ENCODE data around the gene KCNN2. TPM values are rescaled to one million over a fixed set of nuclear protein-coding genes. Genes with fewer than 3 reads are reported as not detected.

KCNN2 gene
- total and polyA plus RNA-seq, 2 of the 8 experiments (the other 6 are each of a cell fraction or from before 2014, with no cell fraction given) = 13.1 to 18.6 TPM

DNA sequence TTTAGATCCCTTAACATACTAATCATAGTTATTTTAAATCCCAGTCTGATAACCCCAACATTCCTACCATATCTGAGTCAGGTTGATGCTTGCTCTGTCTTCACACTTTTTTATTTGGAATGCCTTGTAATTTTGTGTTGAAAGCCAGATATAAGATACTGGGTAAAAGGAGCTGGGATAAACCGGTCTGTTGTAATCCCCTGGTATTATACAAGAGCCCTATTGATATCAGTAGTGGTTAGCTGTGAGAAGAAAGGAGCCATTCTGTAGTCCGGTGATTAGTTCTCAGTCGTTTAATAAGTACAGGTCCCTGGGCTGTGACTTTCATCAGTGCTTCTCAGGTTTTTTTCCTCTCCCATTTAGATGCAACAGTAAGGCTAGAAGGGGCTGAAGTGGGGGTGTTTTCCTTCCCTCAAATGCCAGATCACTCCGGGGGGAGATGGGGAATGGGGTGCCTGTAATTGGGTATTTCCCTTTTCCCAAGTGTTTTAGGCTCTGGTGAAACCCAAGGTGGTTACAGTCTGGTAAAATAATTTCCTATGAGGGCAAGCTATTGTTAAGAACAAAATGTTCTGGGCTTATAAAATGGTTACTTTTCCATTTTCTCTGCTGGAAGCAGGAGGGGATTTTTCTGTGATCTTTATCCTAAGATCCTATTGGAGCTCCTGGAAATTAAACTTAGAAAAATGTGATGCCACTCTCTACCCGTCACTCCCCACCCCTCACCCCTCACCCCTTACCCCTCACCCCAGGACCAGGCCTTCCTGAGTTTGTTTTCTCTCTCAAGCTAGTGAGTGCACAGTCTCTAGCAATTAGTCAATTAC is 72.7 kb downstream of the KCNN2 start (continued):
- no peak for TF ChIP-seq GABPA (IDR thresholded peaks at IDR 0.05; ENCODE audit: borderline replicate concordance, insufficient read depth, low read length)
- TF ChIP-seq, protein P1, sequence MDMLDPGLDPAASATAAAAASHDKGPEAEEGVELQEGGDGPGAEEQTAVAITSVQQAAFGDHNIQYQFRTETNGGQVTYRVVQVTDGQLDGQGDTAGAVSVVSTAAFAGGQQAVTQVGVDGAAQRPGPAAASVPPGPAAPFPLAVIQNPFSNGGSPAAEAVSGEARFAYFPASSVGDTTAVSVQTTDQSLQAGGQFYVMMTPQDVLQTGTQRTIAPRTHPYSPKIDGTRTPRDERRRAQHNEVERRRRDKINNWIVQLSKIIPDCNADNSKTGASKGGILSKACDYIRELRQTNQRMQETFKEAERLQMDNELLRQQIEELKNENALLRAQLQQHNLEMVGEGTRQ (IDR thresholded peaks at IDR 0.05; ENCODE audit: low read length) = no peak
- TF ChIP-seq TEAD4 (IDR thresholded peaks at IDR 0.05; ENCODE audit: low read depth, low read length) = no peak
- TF ChIP-seq KDM5A (IDR thresholded peaks at IDR 0.05; ENCODE audit: low read length) = no peak
- TF ChIP-seq RFX5 (IDR thresholded peaks at IDR 0.05; ENCODE audit: borderline replicate concordance, low read depth, low read length) = no peak
- TF ChIP-seq FOSL1 (IDR thresholded peaks at IDR 0.05; ENCODE audit: insufficient read depth, low read depth, low read length) = no peak
- no peak for TF ChIP-seq CBX8 (IDR thresholded peaks at IDR 0.05; ENCODE audit: borderline replicate concordance, low read depth, low read length)
- TF ChIP-seq TCF12 (IDR thresholded peaks at IDR 0.05; ENCODE audit: low read depth, low read length) = no peak
- no peak for TF ChIP-seq BRCA1 (IDR thresholded peaks at IDR 0.05; ENCODE audit: low read depth, low read length)
- TF ChIP-seq CHD1 (IDR thresholded peaks at IDR 0.05; ENCODE audit: low read depth, low read length) = no peak
